GM15510 (cell line): ENCODE results near the gene HCN2.

Source experiments
- POLR2A ChIP-seq: IDR thresholded peaks from 3 replicates; pipeline ENCODE4 v1.6.1; 2011; ENCODE audit warnings: borderline replicate concordance; ENCODE audit not compliant: insufficient read length; ENCODE audit errors: extremely low read depth

Gene HCN2

DNA sequence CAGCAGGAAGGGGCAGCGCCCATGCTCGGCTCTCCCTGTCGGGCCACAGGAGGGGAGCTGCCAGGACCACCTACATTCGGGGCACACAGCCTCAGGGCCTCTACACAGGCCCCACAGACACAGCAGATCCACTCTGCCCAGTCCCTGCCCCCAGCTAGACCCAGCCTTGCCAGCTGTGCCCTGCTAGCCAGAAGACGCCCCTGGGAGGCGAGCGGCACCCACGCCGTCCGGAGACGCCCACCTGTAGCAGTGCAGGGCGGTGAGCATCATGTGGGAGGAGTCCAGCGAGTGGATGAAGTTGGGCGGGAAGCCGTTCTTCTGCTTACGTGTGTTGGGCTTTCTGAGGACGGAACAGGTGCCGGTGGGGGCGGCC lies 28.6 kb downstream of the HCN2 start:
- TF ChIP-seq POLR2A, result no peak

DNA sequence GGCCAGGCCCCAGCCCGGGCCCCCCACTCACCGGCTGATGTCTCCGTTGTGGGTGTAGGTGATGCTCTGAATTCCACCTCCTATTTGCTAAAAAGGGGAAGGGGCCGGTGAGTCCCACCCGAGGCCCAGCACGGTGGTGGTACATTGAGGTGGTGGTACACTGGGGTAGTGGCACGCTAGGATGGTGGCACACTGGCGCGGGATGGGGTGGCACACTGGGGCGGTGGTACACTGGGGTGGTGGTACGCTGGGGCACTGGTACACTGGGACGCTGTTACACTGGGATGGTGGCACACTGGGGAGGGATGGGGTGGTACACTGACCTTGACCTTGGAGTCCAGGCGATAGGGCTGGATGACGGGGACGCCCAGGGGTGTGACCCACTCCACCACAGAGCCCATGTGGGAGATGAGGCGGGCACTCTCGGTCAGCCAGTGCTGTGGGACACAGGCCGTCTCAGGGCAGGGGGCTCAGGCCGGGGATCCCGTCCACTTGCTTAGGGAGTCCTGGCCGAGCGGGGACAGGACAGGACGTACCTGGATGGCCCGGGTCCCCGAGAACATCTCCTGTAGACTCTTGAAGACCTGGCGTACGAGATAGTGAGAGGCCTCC lies 29.1 kb downstream of the HCN2 start:
- TF ChIP-seq POLR2A, result no peak

DNA sequence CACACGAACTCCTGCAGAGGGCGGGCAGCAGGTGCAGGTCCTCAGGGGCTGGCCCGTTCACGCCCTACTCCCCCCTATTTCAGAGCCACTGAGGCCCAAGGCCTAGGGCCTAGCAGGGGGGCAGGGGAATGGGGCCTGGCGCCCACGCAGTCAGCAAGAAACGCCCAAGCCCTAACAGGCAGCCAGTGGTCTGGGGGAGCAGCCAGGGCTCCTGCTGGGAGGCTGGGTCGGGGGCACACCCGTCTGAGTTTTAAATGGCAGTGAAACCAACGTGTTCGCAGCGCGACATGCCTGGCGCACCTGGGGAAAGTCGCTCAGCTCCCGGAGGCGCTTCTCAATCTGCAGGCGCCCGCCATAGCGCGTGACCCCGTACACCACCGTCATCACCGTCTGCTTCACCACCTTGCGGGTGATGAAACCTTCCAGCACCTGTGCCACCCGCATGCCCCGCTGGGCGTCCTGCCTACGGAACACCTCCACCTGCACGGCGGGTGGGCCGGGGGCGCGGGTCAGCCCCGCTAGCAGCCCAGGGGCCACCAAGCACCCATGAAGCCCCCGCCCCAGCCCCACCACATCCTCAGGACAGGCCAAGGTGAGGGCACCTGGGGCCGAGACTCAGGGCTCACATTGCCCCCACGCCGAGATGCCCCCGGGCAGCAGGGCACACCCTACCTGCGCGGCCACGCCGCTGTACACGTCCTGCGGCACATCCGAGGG lies 29.8 kb downstream of the HCN2 start:
- TF ChIP-seq POLR2A, result no peak

DNA sequence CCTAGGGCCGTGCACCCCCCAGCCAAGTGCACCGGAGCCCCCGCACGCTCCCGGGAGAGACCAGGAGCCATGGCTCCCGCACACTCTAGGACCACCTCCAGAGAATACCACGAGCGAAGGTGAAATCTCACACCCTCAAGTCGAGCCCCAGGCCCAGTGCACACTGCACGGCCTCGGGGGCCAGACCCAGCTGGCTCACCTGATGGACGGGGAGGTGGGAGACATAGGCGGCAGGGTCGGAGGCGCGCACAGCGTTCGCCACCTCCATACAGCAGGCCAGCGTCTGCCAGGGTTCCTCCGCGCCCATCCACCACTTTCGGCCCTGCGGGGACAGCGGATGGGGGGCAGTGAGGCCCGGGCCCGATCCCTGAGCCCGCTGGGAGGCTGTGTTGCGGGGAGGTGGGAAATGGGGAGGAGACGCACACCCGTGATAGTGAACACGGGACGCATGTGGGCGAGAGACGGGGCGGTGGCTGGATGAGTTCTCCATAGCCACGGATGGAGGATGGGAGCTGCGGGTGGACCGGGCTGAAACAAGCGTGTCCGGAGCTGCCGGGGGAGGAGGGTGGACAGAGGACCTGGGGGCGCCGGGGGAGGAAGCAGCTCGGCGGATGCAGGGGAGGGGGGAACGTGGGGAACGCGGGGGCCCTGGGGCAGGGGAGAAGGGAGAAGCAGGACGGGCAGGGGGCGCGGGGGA lies 30.6 kb downstream of the HCN2 start:
- no peak for TF ChIP-seq POLR2A

DNA sequence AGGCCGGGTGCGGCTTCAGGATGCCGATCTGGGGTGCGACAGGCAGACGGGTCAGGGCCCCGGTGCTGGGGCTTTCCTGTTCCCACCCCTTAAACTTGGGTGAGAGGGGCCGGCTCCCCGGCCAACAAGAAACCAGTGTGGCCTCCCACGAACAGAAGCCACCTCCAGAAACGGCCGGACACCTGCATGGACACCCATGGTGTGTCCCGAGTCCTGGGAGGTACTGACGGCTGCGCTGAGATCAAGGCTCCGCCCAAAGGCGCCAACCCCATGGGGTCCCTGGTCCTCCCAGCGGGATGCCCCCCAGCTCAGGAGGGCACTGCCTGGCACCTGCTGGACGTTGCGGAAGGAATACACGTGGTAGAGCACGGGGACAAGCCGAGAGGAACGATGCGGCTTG lies 32.1 kb downstream of the HCN2 start:
- TF ChIP-seq POLR2A, result no peak

DNA sequence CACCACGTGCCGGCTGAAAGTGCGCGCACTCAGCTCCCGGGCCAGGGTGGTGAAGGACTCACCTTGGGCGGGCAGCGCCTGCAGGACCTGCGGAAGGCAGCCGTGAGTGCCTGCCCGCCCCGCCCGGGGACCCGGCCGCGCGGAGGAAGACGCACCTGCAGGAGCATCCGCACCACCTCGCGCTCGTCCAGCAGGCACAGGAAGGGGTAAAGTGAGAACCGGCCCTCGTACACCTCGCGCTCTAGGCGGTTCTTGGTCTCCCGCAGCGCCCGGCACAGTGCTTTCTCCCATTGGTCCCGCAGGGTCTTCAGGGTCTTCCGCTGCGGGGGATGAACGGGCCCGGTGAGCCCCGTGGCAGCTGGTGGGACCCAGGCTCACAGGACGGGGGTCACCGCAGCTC lies 33.0 kb downstream of the HCN2 start:
- TF ChIP-seq POLR2A, result no peak

DNA sequence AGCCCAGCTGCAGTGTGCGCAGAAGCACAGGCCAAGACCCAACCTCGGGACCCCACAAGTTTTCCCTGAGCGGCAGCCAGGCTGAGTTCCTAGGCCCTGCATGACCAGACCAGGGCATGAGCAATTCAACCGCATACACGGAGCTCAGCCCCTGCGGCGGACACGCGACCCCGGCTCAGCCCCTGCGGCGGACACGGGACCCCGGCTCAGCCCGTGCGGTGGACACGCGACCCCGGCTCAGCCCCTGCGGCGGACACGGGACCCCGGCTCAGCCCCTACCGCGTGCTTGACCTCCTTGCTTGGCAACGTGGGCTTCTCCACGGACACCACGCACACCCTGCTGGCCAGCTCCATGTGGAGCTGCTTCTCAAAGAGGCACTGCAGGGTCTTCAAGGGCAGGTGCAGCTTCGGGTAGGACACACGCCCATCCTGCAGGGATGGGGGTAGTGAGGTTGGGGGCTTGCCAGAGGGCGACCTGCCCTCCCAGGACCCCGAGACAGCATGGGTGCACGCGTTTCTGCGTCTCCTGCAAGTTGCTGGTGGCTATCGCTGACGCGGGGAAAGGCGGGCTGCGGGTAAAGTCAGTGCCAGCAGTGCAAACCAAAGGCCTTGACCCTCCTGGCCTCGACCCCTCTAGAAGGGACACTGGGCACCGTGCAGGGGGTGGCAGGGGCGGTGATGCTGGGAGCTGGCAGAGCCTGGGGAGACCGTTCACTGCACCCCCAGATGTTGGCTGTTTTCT lies 33.7 kb downstream of the HCN2 start:
- TF ChIP-seq POLR2A, result no peak

DNA sequence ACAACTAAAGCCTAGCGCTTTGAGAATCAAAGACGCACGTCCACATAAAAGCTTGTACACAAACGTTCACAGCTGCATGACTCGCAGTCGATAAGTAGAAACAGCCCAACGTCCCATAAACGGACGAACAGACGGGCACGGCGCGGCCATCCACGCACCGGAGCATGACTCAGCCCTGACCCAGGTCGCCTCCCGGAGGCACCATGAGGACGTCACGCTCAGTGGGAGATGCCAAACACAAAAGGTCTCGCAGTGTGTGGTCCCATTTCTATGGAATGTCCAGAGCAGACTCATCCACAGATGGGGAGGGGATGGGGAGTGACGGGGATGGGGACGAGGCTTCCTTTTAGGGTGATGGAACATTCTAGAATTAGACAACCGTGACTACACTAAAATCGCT lies 34.3 kb downstream of the HCN2 start:
- no peak for TF ChIP-seq POLR2A

DNA sequence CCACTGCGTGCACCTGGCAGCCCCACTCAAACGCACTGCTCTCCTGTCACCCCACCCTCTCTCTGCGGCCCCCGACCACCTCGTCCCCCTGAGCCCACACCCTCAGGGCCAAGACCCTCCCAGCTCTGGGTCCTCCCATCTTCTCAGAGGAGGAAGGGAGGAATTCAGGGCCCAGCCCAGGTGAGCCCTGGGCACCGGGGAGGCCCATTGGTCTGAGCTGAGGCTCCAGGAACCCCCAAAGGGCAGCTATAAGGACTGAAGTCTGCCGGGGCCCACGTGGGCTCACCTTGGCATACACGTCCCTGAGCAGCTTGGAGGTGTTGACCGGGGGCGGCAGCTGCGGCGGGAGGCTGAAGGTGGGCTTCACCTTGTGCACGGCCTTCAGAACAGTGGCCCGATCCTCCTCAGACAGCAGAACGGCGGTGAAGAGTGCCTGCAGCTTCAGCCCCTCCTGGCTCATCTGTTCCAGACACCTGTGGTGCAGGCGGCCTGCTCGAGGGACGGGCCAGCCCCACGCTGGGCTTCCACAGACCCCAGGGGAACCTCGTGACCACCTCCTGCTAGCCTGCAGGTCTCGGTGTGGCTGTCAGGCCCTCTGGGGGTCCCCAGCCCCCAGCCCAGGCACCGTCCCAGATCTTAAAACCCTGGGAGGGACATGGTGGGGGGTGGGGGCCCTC lies 34.9 kb downstream of the HCN2 start:
- TF ChIP-seq POLR2A, result no peak

DNA sequence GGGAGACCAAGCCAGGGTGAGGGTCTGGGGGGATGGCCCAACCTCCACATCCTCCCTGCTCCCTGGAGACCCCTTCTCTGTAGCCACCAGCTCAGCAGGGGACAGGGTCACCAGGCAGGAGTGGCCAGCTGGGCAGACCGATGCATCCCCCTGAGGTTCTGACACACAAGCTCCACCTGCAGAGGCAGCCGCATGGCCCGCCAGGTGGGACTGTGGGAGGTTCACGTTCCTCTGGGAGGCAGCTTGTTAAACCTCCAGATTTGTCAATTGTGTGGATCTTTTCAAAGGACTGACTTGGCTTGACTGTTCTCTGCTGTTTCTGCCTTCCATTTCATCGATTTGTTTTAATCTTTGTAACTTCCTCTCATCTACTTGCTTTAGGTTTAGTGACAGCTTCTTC lies 35.6 kb downstream of the HCN2 start:
- TF ChIP-seq POLR2A, result no peak

DNA sequence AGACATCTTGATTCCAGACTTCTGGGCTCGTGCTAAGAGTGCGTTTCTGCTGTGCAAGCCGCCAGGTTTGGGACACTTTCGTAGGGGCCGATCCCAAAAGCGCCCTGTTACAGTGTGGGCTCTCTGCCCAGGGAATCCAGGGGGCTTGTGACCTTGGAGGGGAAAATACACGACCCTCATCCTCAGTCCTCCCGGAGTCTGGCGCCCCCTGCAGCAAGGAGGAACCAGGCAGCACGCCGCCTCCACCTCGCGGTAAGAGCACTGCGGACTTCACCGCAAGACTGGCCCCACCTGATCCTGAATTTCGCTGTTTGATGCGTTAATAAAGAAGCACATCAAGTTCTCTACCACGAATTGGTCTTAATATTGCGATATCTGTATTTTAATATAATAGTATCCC lies 38.5 kb downstream of the HCN2 start:
- no peak for TF ChIP-seq POLR2A

DNA sequence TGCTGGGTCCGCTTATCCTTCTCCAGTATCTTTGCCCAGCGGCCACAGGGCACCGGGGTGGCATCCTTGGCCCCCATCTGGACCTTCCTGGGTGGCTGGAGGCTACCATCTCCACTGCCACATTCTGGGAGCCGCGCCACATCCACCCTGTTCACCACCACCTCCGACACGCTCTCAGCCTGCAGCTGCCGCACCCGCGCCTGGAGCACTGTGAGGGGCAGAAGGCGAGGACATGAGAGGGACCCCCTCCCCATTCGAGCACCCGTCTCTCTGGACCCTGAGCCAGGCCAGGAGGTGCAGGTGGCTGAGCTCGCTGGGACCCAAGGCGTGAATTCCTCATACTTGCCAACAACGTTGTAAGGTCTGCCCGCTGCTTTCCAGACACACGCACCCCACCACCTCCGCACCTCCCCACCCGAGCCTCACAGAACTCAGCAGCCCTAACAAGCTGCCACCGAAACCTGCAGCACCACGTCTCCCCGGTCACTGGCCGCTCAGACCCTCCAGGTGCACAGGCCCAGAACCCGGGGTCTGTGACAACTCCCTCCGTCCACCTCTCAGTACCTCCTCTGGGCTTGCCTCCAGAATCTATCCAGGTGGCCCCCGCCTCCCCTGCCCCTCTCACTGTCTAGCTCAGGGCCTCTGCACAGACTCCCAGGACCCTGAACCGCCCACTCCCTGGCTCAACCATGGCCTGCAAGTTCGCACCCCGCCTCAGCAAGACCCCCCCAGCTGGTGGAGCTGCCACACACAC lies 40.5 kb downstream of the HCN2 start:
- no peak for TF ChIP-seq POLR2A

DNA sequence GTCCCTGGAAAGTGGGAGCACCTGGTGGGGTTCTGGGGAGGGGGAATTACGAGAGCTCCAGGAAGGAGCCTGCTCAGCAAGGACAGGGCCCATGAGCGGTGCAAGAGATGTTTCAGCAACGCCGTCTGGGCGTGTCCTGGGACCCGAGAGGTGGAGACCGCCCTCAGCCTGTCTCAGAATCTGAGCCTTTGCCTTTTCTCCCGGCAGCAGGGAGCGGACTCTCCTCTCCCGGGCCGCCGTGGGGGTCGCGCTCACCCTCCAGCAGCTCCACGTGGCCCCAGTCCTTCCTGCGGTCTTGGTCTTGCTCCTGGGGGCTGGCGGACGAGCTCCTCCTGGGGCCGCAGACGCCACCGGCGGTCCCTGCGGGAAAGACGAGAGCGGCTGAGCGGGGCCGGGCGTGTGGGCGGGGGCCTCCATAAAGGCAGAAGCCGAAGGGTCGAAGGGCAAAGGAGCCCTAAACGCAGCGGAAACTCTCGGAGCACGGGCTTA lies 42.9 kb downstream of the HCN2 start:
- TF ChIP-seq POLR2A, result no peak
